CD4-positive, alpha-beta T cell treated with Interferon gamma for 1 hour (primary cell): ENCODE data around the gene AMH.

Experiments
- DNase-seq: peaks from one replicate; pipeline ENCODE4 v3.0.0-alpha.2; 2020

AMH gene

DNA sequence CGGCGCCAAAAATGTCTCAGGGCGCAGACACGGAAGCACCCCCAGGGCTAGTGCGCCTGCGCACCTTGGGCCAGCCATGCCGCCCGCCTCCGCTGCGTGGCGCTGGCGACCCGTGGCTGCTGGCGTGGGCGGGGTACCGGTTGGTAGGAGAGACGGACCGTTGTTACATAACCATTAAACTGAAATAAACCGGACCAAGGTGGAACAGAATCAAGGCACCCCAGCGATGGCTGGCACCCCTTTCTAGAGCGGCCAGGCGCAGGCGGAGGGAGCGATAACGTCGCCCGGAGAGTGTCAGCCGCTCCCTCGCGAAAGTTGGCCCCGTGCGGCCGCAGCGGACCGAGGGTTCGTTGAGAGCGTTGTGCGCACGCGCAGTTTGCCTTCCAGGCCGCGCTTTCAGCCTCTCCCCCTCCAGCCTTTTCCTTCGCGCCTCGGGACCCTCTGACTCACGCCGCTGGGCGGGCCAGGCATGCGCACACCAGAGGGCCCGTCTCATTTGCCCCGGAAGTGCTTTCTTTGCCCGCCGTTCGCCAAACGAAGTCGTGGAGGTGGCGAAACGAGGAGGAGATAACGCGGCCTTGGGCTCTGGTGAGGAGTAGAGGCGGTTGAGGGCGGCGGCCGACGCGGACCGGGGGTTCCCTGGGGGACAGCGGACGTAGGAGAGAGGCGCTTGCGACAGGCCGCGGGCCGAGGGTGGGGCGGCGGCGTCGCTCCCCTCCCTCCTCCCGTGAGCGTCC is 12.6 kb upstream of the AMH start, which contains the start of the genes PLEKHJ1 and SF3A2:
Gene PLEKHJ1, minus strand, starts transcription at position 16 of the 737 bp plus-strand sequence. CDS start 81 bp downstream, outside the sequence.
Gene SF3A2, plus strand, starts transcription at position 511 of the 737 bp plus-strand sequence. CDS start 6,595 bp downstream, outside the sequence.
- peak; percentile 98 for DNase-seq

DNA sequence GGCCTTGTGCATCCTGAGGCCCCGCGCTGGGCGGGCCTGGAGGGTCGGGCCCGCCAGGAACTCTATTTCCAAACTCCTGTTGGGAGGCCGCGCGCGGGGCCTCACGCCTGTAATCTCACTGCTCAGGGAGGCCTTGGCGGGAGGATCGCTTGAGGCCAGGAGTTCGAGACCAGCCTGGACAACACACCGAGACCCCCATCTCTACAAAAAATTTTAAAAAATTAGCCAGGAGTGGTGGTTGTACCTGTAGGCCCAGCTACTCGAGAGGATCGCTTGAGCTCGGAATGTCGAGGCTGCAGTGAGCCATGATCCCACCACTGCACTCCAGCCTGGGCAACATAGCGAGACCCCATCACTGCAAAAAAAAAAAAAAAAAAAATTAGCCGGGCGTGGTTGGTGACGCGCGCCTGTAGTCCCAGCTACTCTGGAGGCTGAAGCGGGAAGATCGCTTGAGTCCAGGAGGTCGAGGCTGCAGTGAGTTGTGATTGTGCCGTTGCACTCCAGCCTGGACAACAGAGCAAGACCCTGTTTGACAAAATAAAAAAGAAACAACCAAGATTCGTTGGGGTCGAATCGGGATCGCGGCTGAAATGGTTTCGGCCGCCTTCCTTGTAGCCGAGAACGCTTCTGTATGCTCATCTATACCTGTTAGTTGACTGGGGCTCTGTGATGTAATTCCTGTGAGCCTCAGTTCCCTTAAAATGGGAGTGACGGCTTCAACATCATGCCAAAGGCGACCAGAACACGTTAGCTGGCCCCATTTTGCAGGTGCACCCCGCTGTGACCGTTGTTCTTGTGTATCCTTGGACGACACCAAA is 11.9 kb upstream of the AMH start:
- DNase-seq = no peak

DNA sequence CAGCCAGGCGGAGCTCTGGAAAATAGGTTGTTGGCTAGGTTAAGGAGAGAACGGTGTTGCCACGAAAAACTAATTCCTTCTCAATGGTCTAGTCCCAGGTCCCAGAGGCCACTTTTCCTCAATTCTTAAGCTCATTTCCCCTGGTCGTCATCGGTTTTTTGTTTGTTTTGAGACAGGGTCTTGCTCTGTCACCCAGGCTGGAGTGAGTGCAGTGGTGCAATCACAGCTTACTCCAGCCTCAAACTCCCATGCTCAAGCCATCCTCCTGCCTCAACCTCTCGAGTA is 11.3 kb upstream of the AMH start:
- no peak for DNase-seq

GRCh38 chr19:2239173-2239572 is 9.9 kb upstream of the AMH start:
- no peak for DNase-seq

- DNase-seq = peak; percentile 21
These were observed 9.1 kb upstream of the AMH start for GRCh38 chr19:2239771-2240770.

DNA sequence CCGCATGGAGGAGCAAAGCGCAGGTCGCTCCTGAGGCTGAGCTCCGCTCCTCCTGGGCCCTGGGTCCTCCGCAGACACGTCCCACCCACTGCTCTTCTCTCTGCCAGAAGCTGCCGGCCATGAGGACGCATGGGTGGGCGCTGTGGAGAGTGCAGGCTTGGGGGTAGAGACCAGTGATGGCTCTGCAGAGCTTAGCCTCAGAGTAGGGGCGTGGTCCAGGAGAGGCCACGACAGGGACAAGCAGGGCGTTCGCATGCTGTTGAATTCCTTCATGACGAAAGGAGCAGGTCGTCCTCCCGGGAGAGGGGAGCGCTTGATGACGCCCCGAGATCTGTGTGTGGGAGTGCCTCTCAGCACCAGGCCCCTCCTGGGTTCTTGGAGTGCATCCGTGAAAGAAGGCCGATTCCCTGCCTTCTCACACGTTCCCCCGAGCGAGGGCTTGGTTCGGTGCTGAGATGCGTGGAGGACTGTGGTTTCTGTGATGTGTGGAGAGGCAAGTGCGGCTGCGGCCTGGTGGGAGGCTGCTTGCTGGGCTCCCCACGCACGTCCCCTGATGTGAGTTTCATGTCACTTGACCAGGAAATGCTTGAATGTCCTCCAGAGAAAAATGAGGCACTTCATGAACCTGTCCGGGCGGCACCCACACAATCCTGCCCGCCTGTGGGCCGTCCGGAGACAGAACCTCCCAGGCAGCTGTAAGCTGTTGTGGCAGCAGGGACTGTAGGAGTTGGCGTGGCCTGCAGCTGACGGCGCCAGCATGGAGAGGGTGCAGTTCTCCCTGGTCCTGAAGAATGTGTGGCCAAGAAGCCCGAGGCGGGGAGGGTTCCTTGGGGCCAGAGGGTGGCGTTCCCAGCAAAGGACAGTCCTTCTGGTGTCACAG is 8.0 kb upstream of the AMH start:
- DNase-seq = no peak

DNA sequence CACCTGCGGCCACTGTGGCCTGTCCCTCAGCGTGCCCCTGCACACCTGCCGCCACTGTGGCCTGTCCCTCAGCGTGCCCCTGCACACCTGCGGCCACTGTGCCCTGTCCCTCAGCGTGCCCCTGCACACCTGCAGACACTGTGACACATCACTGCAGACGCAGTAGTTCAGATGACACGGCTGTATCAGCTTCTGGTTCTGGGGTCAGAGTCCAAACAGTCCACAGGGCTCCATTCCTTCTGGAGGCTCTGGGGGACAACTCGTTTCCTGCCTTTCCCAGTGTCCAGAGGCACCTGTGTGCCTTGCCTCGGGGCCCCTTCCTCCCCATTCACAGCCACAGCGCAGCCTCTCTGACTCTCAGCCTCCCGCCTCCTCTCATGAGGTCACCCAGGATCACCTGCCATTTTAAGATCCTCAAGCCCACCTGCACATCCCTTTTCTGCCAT is 7.0 kb upstream of the AMH start:
- no peak for DNase-seq

DNA sequence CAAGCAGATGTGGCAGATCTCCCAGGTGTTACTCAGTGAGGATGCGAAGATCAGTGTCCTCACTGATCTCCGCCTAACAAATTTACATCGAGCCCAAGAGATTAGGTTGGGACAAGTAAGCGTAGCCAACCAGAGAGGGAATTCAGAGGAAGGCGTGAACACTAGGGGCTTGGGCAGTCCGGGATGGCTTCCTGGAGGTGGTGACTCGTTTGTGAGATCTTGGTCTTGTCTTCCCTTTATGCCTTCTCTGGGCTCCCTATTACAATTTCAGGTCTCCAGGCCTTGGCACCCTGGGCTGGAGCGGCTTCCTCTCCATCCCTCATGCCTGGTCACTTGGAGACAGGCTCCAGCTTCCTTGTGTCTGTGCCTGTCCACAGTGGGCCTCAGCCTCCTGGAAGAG is 6.3 kb upstream of the AMH start:
- no peak for DNase-seq

DNA sequence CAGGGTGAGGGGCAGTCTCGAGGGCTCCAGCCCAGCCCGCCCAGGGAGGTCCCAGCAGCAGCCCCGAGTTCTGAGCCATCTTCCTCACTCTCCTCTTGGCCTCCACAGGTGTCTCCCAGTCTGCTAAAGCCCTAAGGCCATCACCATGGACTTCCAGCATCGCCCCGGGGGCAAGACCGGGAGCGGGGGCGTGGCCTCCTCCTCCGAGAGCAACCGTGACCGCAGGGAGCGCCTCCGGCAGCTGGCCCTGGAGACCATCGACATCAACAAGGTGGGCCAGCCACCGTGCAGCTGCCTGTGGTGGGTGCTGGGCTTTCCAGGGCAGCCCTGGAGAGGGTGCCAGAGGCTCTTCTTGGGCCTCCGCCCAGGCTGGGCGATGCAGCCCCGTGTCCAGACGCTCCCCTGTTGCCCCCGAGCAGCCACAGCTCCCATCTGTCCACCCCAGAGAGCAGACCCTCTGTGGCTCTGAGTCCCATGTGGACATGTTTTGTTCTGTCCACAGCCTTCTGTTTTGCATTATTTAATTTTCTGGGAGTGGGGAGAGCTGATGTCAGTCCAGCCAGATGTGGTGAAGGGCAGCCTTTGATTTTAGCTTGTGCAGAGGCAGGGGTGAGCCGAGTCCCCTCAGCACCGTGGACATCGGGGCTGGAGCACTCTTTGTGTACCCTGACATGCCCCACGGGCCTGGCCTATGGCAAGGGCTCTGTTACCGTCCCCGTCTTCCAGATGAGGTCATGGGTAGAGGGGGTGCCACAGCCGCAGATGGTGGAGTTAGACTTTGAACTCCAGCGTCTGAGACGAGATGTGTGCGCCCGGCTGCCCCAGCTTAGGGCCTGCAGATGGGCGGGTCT is 5.6 kb upstream of the AMH start:
- DNase-seq = no peak

DNA sequence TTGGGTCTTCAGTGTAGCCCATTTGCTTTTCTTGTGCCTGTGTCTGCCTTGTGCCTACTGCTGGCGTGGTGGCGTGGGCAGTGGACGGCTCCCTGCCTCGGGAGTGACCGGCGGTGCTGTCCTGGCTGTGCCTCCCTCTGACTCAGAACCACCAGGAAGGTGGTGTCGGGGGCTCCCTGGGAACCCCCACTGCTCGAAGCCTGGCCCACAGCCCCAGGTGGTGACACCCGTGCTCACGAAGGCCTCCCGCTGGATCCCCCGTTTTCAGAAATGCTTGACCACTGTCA is 5.1 kb upstream of the AMH start:
- no peak for DNase-seq

GRCh38 chr19:2244486-2244885 is 4.6 kb upstream of the AMH start:
- DNase-seq = no peak

- DNase-seq = no peak
These were observed 3.9 kb upstream of the AMH start for GRCh38 chr19:2245273-2245672.

DNA sequence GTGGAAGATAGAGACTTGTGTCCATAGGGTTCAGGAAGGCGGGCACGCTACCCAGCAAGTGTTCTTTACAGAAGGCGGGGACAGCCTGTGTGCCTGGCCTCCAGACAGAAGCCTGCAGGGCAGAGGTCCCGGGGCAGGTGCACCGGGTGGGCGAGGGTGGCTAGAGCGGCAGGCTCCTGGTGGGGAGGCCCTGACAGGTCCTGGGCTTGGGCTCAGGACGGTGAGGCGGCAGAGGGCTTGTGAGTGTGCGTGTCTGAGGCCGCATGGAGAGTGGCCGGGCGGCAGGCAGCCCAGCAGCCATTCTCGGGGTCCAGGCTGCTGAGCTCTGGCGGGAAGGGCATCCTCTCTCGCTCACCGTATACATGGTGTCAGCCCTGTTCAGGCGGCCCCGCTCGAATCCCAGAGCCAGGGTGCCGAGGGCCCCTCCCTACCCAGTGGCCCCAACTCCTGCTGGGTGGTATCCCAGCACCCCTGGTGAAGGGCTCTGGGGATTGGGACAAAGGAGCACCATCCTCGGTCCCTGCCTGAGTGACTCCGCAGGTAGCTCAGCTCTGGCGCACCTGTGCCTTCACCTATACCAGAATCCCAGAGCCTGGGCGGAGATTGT is 3.0 kb upstream of the AMH start:
- DNase-seq = no peak

DNA sequence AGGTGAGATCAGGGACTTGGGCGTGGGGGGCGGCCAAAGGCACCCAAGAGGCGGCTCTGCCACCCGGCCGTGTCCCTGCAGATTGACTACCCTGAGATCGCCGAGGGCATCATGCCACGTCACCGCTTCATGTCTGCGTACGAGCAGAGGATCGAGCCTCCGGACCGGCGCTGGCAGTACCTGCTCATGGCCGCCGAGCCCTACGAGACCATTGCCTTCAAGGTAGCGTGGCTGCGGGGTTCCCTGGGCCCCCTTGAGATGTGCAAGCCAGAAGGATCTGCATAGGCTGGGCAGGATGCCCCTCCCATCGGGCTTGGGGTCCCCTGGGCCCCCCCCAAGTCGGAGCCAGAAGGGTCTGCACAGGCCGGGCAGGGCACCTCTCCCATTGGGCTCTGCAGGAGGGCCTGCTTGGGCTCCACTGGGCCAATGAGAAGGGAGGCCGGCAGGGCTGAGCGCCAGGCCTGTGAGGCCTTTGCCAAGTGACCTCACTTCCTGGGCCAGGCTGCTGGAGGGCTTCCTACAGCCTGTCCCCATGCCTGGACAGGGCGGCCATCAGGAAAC is 2.2 kb upstream of the AMH start:
- DNase-seq = no peak

GRCh38 chr19:2247433-2248101 is 1.6 kb upstream of the AMH start:
- no peak for DNase-seq

DNA sequence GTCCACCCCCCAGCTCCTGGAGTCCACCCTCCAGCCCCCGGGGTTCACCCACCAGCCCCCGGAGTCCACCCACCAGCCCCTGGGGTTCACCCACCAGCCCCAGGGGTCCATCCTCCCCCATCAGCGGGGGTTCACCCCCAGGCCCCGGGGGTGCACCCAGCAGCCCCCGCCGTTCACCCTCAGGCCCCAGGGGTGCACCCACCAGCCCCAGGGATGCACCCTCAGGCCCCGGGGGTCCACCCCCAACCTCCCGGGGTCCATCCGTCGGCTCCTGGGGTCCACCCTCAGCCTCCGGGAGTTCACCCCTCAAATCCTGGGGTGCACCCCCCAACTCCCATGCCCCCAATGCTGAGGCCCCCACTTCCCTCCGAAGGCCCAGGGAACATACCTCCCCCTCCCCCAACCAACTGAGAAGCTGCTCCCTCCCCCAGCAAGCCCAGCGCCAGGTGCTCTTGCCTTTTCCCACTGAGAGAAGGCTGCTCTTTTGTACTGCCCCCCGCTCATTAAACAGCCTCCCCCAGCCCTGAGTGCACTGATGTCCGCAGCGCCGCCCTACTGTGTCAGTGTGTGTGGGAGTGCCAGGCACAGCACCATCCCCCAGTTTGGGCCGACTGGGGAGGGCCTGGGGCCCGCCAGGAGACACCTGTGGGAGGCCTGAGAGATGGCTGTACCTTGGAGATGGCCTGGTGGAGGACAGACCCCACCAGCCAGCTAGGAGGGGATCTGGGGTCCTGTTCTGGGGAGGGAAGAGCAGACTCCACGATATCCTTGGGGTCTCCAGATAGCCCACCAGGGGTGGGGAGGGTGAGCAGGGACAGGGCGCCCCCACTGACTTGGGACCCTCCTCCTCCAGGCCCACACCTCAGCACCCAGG is 750 bp upstream of the AMH start:
- no peak for DNase-seq

DNA sequence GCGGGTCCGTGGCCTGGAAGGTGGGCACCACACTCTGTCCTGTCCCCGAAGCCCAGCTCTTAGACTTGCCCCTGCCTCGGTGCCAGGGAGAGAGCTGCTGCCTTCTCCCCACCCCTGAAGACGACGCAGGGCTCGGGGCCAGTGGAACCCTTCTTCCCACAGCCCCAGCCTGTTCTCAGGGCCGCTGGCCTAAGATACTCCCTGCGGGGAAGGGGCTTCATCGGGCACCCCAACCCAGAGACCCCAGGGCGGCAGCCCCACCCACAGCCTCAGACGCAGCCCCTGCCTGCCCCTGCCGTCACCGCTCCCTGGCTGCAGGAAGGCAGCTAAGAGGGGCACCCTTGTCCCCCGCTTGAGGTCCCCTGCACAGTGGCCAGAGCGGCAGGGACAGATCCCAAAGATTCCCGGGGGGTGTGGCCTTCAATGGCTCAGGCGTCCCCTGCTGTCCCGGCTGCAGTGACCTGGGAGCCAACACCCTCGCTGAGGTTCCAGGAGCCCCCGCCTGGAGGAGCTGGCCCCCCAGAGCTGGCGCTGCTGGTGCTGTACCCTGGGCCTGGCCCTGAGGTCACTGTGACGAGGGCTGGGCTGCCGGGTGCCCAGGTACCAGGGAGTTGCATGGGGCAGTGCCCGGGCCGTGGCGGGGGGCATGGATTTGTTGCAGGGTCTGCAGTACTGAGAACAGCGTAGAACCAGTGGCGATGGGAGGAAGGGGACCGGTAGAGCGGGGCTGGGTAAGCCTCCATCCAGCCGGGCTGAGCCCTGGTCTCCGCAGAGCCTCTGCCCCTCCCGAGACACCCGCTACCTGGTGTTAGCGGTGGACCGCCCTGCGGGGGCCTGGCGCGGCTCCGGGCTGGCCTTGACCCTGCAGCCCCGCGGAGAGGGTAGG is 1.0 kb downstream of the AMH start:
- no peak for DNase-seq

GRCh38 chr19:2250766-2251105 is 1.6 kb downstream of the AMH start:
- no peak for DNase-seq
